ENCODE results near the gene XG. TPM values are rescaled to one million over a fixed set of nuclear protein-coding genes. Genes with fewer than 3 reads are reported as not detected.

XG gene
- total and polyA plus RNA-seq, 2 of the 8 experiments (the other 6 are each of a cell fraction or from before 2014, with no cell fraction given), result 0.33 to 0.78 TPM

DNA sequence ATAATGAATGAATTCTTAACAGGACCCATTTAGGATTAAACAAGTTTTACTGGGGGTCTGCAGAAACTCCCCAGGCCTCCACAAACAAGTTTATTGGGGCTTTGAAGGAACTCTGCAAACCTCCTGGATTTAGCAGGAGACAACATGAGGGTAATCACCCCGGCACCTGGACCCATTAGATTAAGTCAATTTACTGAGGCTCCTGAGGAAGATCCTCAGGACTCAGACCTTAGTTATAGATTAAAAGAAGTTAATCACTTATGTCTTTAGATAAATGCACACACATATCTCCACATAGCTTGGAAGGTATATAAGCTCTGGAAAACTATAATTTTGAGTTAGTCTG, 29.4 kb downstream of the XG start:
- Histone ChIP-seq H2AFZ (ENCODE audit: low read length) (no peak overlapping the region), H3K23ac (ENCODE audit: insufficient read length) (no peak overlapping the region), H3K56ac (replicated peaks; ENCODE audit: insufficient read length, low read depth, low read length) (no peak overlapping the region), H3K27me3 (replicated peaks in 1 of 4; ENCODE audit: control insufficient read depth in 3 of 4, extremely low read depth in 1 of 4, insufficient read depth in 3 of 4, low read length in 3 of 4) (no peaks in the 10 kb centered on the region), H3K23me2 (ENCODE audit: low read depth, low read length) (no peaks in the 10 kb centered on the region), H2AK5ac (ENCODE audit: low read depth, low read length) (no peak overlapping the region), H3K14ac (ENCODE audit: insufficient read length) (no peak overlapping the region), H2BK120ac (replicated peaks; ENCODE audit: low read depth, low read length) (no peak overlapping the region), H2BK12ac (ENCODE audit: low read depth, low read length) (no peak overlapping the region), H2BK5ac (ENCODE audit: low read depth, low read length) (no peak overlapping the region), H3K4me3 (ENCODE audit: extremely low read depth in 1 of 4, insufficient read depth in 2 of 4, low read depth in 3 of 4, low read length in 4 of 4) (peak overlapping the region in 1 of 4 experiments; percentile 15; a peak in 1 of 8 replicates), H3K4me2 (ENCODE audit: insufficient read depth in 1 of 2, low read depth in 2 of 2, low read length in 2 of 2) (peak overlapping the region; percentile 37 to 74; a peak in 3 of 4 replicates), H3K36me3 (ENCODE audit: control insufficient read depth in 2 of 4, insufficient read depth in 4 of 4, low read length in 3 of 4) (no peaks in the 10 kb centered on the region), H4K5ac (ENCODE audit: insufficient read length, low read depth, low read length) (no peak overlapping the region), H3K4me1 (replicated peaks in 1 of 4; ENCODE audit: control insufficient read depth in 3 of 4, insufficient read depth in 4 of 4, low read length in 3 of 4) (peaks cover 0 to 11% (median 7%) of the 10 kb centered on the region in 4 experiments; a peak in 4 of 7 replicates), H4K8ac (ENCODE audit: extremely low read depth, insufficient read depth, low read length) (no peak overlapping the region), H3K79me2 (ENCODE audit: control insufficient read depth in 1 of 2, insufficient read depth in 2 of 2, low read length in 2 of 2) (no peaks in the 10 kb centered on the region), H4K91ac (replicated peaks; ENCODE audit: insufficient read length, low read length) (no peak overlapping the region), H3K79me1 (ENCODE audit: low read depth, low read length) (no peaks in the 10 kb centered on the region), H3K27ac (ENCODE audit: low read depth, low read length) (no peak overlapping the region; the same call in 1 of the 2 replicates), H2BK15ac (ENCODE audit: low read length) (no peak overlapping the region), H4K20me1 (replicated peaks in 1 of 2; ENCODE audit: control insufficient read depth in 1 of 2, insufficient read depth in 2 of 2, low read length in 2 of 2) (no peaks in the 10 kb centered on the region), H3K9me3 (ENCODE audit: insufficient read depth in 2 of 2, low read depth in 1 of 2, low read length in 1 of 2) (no peaks in the 10 kb centered on the region), H3K4ac (replicated peaks; ENCODE audit: insufficient read length, low read depth, low read length) (no peak overlapping the region), H3K18ac (ENCODE audit: extremely low read depth, low read length) (no peak overlapping the region), H2BK20ac (ENCODE audit: low read length) (no peak overlapping the region), H3K9ac (replicated peaks in 1 of 4; ENCODE audit: extremely low read depth in 1 of 4, low read depth in 3 of 4, low read length in 3 of 4) (no peak overlapping the region)
- 42% methylated on average over 1 of the region's 1 CpG; no CpG with 5 or more reads in 1 of the 2 experiments for WGBS, 2 experiments (ENCODE audit: extremely low coverage in 1 of 2, insufficient coverage in 1 of 2, insufficient read length in 1 of 2, insufficient replicate concordance in 2 of 2, low coverage in 1 of 2, low lambda C conversion rate in 2 of 2, missing lambda C conversion rate in 1 of 2)
- FAIRE-seq (no peak), DNase-seq (ENCODE audit: low read depth in 1 of 2, low spot score in 2 of 2) (no peak)
- ChIA-PET POLR2A (ENCODE audit: partially characterized antibody) (no interaction called here), CTCF (ENCODE audit: partially characterized antibody) (no interaction called here)
- TF ChIP-seq POU5F1 (IDR thresholded peaks at IDR 0.05; ENCODE audit: low read depth, low read length), result no peak
- TF ChIP-seq KDM4A (IDR thresholded peaks at IDR 0.05; ENCODE audit: low read depth, low read length, severe bottlenecking), result no peak
- TF ChIP-seq NANOG (IDR thresholded peaks at IDR 0.05; ENCODE audit: insufficient read depth, low read depth, low read length, poor library complexity, severe bottlenecking), result no peak
- no peak for TF ChIP-seq SIX5 (IDR thresholded peaks at IDR 0.05; ENCODE audit: low read depth, low read length)
- TF ChIP-seq JUND (IDR thresholded peaks at IDR 0.05; ENCODE audit: low read length), result no peak
